Sigmoid colon (tissue), 4 donors: ENCODE data around the gene OLFM1.

Source experiments
- CTCF ChIP-seq, 4 experiments: fragments of 450-650 bp in 3 of 4; fragments of 200-600 bp in 1 of 4; IDR thresholded peaks; one replicate each; pipeline ENCODE4 v1.5.1; 2016 to 2019; ENCODE audit warnings: antibody characterized with exemption in 4 of 4, mild to moderate bottlenecking in 3 of 4, moderate library complexity in 2 of 4
- EP300 ChIP-seq, 4 donors: sonication (generic); formaldehyde crosslinking; IDR thresholded peaks; one replicate each; pipeline ENCODE4 v1.6.1; 2017; ENCODE audit warnings: antibody characterized with exemption in 4 of 4
- POLR2AphosphoS5 ChIP-seq, 4 donors: sonication (generic); formaldehyde crosslinking; IDR thresholded peaks; one replicate each; pipeline ENCODE4 v1.6.1; 2017; ENCODE audit warnings: antibody characterized with exemption in 4 of 4

GRCh38 chr9:135090081-135090480, 2.6 kb downstream of the OLFM1 start:
- no peak for TF ChIP-seq EP300 (IDR thresholded peaks at IDR 0.05)
- no peak for TF ChIP-seq CTCF (IDR thresholded peaks at IDR 0.05)
- TF ChIP-seq POLR2AphosphoS5 (IDR thresholded peaks at IDR 0.05), result no peak
